ENCODE data around the gene CLTA. TPM values are rescaled to one million over a fixed set of nuclear protein-coding genes. Genes with fewer than 3 reads are reported as not detected.

The CLTA gene
- total and polyA plus RNA-seq, 2 experiments from 2014 or later, result 218 to 240 TPM

DNA sequence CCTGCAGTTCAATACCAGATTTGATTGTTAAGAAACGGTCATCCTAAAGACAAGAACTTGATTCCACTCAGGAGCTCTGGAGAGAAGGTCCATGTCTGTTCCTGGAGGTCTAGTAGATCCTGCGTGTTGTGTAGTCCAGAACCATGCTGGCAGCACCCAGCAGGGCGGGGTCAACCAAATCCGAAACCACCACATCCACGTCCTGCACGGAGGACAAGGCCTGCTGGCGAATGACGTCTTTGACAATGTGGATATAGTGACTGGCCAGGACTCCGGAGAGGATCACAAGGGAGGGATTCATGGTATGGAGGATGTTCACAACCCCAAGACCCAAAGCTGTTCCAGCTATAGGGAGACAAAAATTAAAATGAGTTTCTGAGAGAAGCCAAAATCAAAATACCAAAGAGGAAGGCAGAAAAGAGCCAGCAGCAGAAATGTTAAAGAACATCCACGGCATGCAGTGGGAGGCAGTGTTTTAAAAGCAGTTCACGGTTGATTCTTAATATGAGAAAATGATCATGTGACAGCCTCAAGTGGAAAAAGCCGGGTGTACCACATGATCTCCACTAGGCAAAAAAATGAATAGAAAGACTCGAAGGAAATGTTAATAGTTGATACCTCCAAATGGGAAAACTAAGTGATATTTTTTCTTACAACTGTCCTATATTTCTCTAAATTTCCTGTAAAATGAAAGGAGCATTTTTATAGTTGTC is 26.7 kb downstream of the CLTA start:
- in situ Hi-C loops (cut with MboI), result no loop called here
- Histone ChIP-seq H3K9ac (no peak overlapping the region), H3K4me3 (no peak overlapping the region), H3K9me2 (ENCODE audit: insufficient read depth) (no peaks in the 10 kb centered on the region), H2AFZ (no peak overlapping the region), H3K27me3 (replicated peaks; ENCODE audit: insufficient read depth) (no peaks in the 10 kb centered on the region), H3F3A (ENCODE audit: insufficient read depth) (peaks cover 46% of the 10 kb centered on the region), H3K4me2 (ENCODE audit: unreplicated experiment) (no peak overlapping the region), H3K4me1 (ENCODE audit: insufficient read depth) (peaks cover 13% of the 10 kb centered on the region; the same call in 1 of the 2 replicates), H3K36me3 (ENCODE audit: low read depth) (peaks cover 63% of the 10 kb centered on the region), H3K79me2 (ENCODE audit: insufficient read depth) (peaks cover 75% of the 10 kb centered on the region), H3K9me3 (ENCODE audit: low read depth) (no peaks in the 10 kb centered on the region), H3K27ac (no peak overlapping the region), H4K20me1 (ENCODE audit: insufficient read depth) (no peaks in the 10 kb centered on the region)
- 61 to 66% methylated on average over 13 of the region's 13 CpGs for WGBS, 2 experiments (ENCODE audit: low coverage in 1 of 2, low lambda C conversion rate in 2 of 2, missing lambda C conversion rate in 2 of 2)
- no peak for DNase-seq
- TF ChIP-seq EZH2phosphoT487 (IDR thresholded peaks at IDR 0.05; ENCODE audit: insufficient read depth, low read depth), result no peak
- TF ChIP-seq EZH2 (IDR thresholded peaks at IDR 0.05; ENCODE audit: insufficient read depth, poor library complexity, severe bottlenecking), result no peak

DNA sequence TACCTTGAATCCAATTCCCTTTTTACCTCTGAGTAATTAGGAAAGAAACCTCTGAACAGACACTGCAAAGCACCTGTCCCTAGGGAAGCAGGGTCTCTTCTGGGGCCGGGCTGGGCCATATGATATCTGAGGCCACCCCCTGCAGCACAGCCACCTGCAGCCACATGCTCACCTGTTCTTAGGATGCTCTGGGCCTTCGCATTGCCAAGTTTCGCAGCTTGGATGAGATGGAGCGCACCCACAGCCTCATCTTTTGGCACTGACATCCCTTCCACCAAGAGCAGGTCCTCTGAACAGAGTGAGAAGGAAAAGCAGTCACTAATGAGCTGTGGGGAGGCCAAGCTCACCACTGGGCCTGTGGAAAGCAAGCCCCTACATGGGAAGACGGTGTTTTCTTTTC is 27.3 kb downstream of the CLTA start:
- Histone ChIP-seq H4K20me1 (ENCODE audit: insufficient read depth) (no peaks in the 10 kb centered on the region), H3K4me2 (ENCODE audit: unreplicated experiment) (no peak overlapping the region), H3K9me3 (ENCODE audit: low read depth) (no peaks in the 10 kb centered on the region), H3K9ac (no peak overlapping the region), H3K4me1 (ENCODE audit: insufficient read depth) (peaks cover 13% of the 10 kb centered on the region; the same call in 1 of the 2 replicates), H3K9me2 (ENCODE audit: insufficient read depth) (no peaks in the 10 kb centered on the region), H2AFZ (no peak overlapping the region), H3K27me3 (replicated peaks; ENCODE audit: insufficient read depth) (no peaks in the 10 kb centered on the region), H3K79me2 (ENCODE audit: insufficient read depth) (peaks cover 75% of the 10 kb centered on the region), H3K4me3 (no peak overlapping the region), H3F3A (ENCODE audit: insufficient read depth) (peaks cover 46% of the 10 kb centered on the region), H3K36me3 (ENCODE audit: low read depth) (peaks cover 63% of the 10 kb centered on the region), H3K27ac (no peak overlapping the region)
- 93 to 95% methylated on average over 5 of the region's 5 CpGs for WGBS, 2 experiments (ENCODE audit: low coverage in 1 of 2, low lambda C conversion rate in 2 of 2, missing lambda C conversion rate in 2 of 2)
- no peak for DNase-seq
- no peak for TF ChIP-seq EZH2phosphoT487 (IDR thresholded peaks at IDR 0.05; ENCODE audit: insufficient read depth, low read depth)
- no peak for TF ChIP-seq EZH2 (IDR thresholded peaks at IDR 0.05; ENCODE audit: insufficient read depth, poor library complexity, severe bottlenecking)
- in situ Hi-C loops (cut with MboI), result no loop called here

DNA sequence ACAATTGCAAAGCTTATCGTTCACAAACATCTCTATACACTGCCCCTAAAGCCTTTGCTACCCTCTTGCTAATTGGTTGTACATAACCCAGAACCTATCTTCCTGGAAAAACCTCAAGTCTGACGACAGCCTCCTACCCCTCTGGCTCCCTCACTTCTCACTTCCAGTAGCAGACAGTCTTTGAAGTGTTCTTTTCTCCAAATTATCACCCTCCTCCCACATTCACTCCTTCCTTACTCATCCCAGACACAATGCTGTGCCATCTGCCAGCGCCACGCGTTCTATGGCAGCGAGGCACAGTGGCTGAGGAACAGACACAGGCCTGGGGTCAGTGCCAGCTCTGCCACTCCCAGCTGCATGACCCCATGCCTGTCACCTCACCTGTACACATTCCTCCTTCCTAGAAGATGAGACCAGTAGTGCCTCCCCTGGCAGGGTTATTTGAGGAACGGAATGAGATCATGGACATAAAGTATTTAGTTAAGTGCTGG is 27.7 kb downstream of the CLTA start:
- peaks cover 74% of the 10 kb centered on the region for H3K79me2 ChIP-seq (ENCODE audit: insufficient read depth)
- no peaks in the 10 kb centered on the region for H3K27me3 ChIP-seq (replicated peaks; ENCODE audit: insufficient read depth)
- no peak overlapping the region for H3K4me3 ChIP-seq
- DNase-seq, result no peak
- H3K36me3 ChIP-seq (ENCODE audit: low read depth), result peaks cover 64% of the 10 kb centered on the region
- TF ChIP-seq EZH2phosphoT487 (IDR thresholded peaks at IDR 0.05; ENCODE audit: insufficient read depth, low read depth), result no peak
- no peak for TF ChIP-seq EZH2 (IDR thresholded peaks at IDR 0.05; ENCODE audit: insufficient read depth, poor library complexity, severe bottlenecking)
- no peaks in the 10 kb centered on the region for H4K20me1 ChIP-seq (ENCODE audit: insufficient read depth)
- no peak overlapping the region for H3K9ac ChIP-seq
- WGBS, 2 experiments (ENCODE audit: low coverage in 1 of 2, low lambda C conversion rate in 2 of 2, missing lambda C conversion rate in 2 of 2), result 85 to 89% methylated on average over 7 of the region's 7 CpGs
- H3K9me2 ChIP-seq (ENCODE audit: insufficient read depth), result no peaks in the 10 kb centered on the region
- H2AFZ ChIP-seq, result no peak overlapping the region
- H3K9me3 ChIP-seq (ENCODE audit: low read depth), result no peaks in the 10 kb centered on the region
- H3F3A ChIP-seq (ENCODE audit: insufficient read depth), result peaks cover 45% of the 10 kb centered on the region
- no peak overlapping the region for H3K27ac ChIP-seq
- H3K4me1 ChIP-seq (ENCODE audit: insufficient read depth), result peaks cover 13% of the 10 kb centered on the region; the same call in 1 of the 2 replicates
- no peak overlapping the region for H3K4me2 ChIP-seq (ENCODE audit: unreplicated experiment)
- in situ Hi-C loops (cut with MboI), result no loop called here

DNA sequence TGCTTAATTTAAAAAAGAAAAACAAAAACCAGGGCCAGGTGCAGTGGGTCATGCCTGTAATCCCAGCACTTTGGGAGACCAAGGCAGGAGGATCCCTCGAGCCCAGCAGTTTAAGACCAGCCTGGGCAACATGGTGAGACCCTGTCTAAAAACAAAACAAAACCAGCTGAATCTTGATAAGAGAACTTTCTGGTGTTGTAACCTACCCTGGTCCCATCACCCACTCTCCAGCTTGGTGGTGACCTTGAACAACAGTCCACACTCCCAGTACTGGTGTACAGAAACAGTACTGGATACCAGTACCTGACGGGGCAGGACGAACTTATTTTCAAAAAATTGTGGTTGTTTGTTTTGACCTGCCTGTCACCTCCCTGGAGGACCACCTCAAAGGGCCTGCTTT is 30.9 kb downstream of the CLTA start:
- H3K27me3 ChIP-seq (replicated peaks; ENCODE audit: insufficient read depth), result no peaks in the 10 kb centered on the region
- peaks cover 64% of the 10 kb centered on the region for H3K36me3 ChIP-seq (ENCODE audit: low read depth)
- in situ Hi-C loops (cut with MboI), result no loop called here
- H3K4me3 ChIP-seq, result no peak overlapping the region
- no peak overlapping the region for H3K27ac ChIP-seq
- H3K4me1 ChIP-seq (ENCODE audit: insufficient read depth), result no peaks in the 10 kb centered on the region
- no peaks in the 10 kb centered on the region for H3K9me3 ChIP-seq (ENCODE audit: low read depth)
- no peaks in the 10 kb centered on the region for H3K9me2 ChIP-seq (ENCODE audit: insufficient read depth)
- H3K9ac ChIP-seq, result no peak overlapping the region
- TF ChIP-seq EZH2phosphoT487 (IDR thresholded peaks at IDR 0.05; ENCODE audit: insufficient read depth, low read depth) (no peak), EZH2 (IDR thresholded peaks at IDR 0.05; ENCODE audit: insufficient read depth, poor library complexity, severe bottlenecking) (no peak)
- H3F3A ChIP-seq (ENCODE audit: insufficient read depth), result peaks cover 21% of the 10 kb centered on the region
- peaks cover 68% of the 10 kb centered on the region for H3K79me2 ChIP-seq (ENCODE audit: insufficient read depth)
- H4K20me1 ChIP-seq (ENCODE audit: insufficient read depth), result no peaks in the 10 kb centered on the region
- H2AFZ ChIP-seq, result no peak overlapping the region
- no peak for DNase-seq
- WGBS, 2 experiments (ENCODE audit: low coverage in 1 of 2, low lambda C conversion rate in 2 of 2, missing lambda C conversion rate in 2 of 2), result 96 to 100% methylated on average over 3 of the region's 3 CpGs
- H3K4me2 ChIP-seq (ENCODE audit: unreplicated experiment), result no peak overlapping the region
